SKM-1 (cell line): ENCODE data around the gene ZCWPW1.
"Not testable (repeated sequence)": the region's sequence is repeated elsewhere in the genome, so short reads cannot be mapped to it uniquely, and the experiment has no call there.

Experiments
- DNase-seq: peaks from one replicate; lab custom pipeline; 2025; ENCODE audit not compliant: unreplicated experiment; lab: John Stamatoyannopoulos, UW

Gene ZCWPW1

DNA sequence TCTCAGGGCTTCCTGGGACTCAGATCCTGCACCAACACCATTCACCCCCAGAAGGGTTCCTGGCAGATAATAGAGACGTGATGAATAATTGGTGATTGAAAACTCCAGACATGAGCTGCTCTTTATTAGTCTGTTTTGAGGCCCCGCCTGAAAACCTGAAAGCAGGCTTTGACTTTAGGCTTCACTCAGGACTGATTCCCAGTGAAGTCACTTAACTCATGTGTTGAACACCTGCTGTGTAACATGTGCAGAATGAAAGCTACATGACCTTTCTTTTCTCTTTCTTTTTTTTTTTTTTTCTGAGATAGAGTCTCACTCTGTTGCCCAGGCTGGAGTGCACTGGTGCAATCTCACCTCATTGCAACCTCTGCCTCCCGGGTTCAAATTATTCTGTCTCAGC, 26.7 kb upstream of the ZCWPW1 start:
- DNase-seq, result no peak

DNA sequence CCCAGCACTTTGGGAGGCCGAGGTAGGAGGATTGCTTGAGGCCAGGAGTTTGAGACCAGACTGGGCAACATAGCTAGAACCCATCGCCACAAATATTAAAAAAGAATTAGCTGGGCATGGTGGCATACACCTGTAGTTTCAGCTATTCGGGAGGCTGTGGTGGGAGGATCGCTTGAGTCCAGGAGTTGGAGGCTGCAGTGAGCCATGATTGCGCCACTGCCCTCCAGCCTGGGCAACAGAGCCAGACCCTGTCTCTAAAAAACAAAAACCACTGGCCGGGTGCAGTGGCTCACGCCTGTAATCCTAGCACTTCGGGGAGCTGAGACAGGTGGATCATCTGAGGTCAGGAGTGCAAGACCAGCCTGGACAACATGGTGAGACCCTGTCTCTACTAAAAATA, 25.4 kb upstream of the ZCWPW1 start:
- DNase-seq, result not testable (repeated sequence)

DNA sequence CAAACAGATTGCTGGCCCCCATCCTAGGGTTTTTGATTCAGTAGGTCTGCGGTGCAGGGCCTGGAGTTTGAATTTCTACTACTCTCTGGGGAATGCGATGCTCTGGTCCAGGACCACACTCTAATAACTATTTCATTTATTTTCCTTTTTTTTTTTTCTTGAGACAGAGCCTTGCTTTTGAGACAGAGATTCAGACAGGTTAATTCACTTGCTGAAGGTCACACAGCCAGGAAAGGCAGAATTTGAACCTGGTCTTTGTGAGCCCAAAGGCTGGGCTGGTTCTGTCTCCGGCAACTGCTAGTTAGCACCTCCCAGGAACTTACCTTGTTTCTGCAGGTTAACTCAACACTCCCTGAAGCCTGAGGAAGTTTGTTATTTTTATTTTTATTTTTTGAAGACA, 24.0 kb upstream of the ZCWPW1 start:
- DNase-seq, result no peak

DNA sequence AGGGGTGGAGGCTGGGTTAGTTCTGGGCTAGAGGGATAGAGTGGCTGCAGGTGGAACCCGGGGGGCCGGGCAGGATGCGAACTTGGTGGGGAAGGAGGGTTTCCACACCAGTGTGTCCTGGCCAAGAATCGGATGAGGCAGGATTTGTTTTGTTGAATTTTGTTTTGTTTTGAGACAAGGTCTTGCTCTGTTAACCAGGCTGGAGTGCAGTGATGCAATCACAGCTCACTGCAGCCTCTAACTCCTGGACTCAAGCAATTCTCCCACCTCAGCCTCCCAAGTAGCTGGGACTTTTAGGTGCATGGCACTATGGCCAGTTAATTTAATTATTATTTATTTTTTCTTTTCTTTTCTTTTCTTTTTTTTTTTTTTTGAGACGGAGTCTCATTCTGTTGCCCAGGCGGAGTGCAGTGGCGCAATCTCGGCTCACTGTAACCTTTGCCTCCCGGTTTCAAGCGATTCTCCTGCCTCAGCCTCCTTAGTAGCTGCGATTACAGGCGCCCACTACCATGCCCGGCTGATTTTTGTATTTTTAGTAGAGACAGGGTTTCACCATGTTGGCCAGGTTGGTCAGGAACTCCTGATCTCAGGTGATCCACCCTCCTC, 20.8 kb upstream of the ZCWPW1 start:
- no peak for DNase-seq

DNA sequence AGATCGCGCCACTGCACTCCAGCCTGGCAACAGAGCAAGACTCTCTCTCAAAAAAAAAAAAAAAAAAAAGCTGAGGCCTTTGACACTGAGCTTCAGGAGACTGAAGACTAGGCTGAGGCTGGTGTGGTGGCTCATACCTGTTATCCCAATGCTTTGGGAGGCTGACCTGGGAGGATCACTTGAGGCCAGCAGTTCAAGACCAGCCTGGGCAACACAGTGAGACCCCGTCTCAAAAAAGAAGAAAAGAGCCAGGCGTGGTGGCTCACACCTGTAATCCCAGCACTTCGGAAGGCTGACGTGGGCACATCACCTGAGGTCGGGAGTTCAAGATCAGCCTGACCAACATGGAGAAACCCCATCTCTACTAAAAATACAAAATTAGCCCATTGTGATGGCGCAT, 18.9 kb upstream of the ZCWPW1 start:
- DNase-seq, result not testable (repeated sequence)

DNA sequence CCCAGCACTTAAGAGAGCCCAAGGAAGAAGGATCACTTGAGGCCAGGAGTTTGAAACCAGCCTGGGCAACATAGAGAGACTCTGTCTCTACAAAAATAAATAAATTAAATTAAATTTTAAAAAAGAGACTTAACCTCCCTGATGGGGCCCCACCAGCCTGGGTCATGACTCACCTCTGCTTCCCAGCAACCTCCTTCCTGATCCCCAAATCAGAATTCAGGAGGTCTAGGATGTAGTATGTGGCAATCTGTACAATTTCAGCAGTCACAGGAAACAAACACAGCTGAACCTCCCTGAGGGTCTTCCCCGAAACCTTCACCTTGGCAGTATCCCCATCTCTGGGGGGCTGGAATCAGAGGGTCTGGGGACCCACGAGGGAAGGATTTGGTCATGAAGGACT, 17.5 kb upstream of the ZCWPW1 start:
- no peak for DNase-seq

DNA sequence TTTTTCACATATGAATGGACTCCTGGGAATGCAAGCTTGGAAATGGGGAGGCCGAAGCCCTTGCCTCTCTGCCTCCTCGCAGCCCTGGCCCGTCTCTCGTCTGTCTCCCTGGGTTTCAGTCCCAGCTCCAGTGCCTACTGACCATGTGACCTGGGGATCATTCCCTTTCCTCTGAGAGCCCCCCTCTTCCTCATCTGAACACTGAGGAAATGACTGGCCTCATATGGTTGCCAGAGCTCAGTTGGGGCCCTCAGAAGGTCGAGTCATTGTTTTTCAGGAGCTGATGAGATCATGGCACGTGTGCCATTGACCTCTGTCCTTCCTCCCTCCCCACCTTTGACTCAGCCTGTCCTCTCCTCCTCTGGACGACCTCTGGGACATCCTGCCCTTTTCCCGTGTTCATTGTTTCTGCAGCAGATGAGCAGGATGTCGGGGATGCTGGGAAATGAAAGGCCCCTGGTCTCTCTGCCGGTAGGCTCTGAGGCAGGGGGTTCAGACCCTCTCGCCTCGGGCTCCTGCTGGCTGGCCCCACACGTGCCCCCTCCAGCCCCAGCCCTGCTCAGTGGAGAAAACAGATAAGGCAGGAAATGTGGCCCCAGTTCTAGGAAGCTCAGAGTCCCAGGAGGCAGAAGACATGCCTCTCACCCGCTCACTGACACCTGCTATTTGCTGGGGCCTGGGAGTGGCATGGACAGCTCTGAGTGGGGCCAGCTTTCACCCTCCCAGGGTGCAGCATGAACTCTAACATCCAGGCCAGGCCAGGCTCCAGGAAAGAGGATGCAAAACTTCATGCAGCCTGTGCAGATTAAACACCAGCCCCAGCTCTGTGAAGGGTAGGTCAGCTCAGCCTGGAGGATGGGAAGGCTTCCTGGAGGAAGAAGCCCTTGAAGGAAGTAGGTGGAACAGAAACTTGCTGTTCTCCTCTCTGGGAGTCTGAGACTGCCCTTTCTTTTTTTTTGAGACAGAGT, 16.1 kb upstream of the ZCWPW1 start:
- DNase-seq, result no peak

DNA sequence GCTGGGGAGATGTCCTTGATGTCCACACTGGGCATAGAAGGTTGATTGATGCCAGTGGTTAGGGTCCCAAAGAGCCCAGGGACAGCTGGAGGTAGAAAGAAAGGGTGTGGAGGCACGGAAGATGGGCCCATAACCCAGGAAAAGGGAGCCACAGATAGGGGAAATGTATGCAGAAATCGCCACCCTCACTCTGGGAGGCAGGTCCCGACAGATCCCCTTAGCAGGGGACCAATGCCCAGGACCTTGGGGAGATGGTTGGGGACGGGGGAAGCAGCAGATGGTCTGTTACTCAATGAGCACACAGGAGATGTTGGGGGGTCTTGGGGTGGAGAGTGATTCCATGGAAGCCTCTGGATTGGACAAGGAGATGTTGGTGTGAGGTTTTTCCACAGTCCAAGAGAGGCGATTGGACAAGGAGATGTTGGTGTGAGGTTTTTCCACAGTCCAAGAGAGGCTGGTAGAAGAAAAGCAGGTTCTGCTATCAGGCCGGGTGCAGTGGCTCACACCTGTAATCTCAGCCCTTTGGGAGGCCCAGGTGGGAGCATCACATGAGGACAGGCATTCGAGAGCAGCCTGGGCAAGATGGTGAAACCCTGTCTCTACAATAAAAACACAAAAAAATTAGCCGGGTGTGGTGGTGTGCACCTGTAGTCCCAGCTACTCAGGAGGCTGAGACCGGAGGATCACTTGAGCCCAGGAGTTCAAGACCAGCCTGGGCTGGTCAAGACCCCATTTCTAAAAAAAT, 14.8 kb upstream of the ZCWPW1 start:
- no peak for DNase-seq

DNA sequence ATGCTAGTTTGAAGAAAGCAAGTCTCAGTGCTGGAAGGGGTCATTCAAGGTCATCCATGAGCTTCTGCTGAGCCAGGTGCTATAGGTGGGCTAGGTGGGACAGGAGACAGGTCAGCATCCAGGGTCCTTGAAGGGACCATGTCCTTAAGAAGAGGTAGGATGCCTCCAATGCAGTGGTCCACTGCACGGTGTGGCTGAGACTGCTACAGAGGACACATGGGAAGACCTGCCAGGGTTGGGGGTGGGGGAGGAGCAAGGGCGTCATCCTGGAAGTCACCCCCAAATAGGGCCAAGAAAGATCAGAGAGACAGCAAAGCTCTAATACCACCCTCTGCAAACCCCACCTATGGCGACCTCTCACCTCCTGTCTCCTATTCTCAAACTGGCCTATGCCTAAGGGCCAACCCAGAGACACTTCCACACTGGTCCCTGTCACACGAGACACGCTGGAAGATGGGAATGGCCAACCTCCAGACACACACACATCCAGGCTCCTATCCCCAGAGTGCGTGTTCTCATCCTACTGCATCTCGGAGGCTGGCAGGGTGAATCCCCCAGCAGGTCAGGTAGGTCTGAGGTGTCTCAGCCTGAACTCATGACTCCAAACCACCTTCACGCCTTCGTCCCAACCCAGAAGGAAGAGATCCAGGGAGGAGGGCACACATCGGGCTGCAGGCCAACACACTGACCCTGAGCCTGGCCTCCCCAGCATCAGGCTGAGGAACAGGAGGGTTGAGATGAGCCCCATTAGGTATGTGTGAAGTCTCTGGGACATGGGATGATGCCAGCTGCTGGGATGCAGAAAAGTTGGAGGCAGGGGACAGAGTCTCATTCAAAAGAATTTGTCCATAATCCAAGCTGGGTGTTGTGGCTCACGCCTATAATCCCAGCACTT, 13.4 kb upstream of the ZCWPW1 start:
- no peak for DNase-seq

DNA sequence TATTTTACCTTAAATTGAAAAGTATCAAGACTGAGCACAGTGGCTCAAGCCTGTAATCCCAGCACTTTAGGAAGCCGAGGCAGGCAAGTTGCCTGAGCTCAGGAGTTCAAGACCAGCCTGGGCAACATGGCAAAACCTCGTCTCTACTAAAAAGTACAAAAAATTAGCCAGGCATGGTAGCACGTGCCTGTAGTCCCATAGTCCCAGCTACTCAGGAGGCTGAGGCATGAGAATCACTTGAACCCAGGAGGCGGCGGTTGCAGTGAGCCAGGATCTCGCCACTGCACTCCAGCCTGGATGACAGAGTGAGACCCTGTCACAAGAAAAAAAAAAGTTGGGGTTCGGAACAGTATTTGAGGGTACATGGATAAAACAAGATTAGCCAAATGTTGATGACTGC, 10.7 kb upstream of the ZCWPW1 start:
- DNase-seq, result not testable (repeated sequence)

DNA sequence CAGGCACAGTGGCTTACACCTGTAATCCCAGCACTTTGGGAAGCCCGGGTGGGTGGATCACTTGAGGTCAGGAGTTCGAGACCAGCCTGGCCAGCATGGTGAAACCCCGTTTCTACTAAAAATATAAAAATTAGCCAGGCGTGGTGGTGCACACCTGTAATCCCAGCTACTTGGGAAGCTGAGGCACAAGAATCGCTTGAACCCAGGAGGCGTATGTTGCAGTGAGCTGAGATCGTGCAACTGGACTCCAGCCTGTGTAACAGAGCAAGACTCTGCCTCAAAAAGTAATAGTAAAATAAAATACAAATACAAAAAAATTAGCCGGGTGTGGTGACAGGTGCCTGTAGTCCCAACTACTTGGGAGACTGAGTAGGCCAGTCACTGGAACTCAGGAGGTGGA, 10.2 kb upstream of the ZCWPW1 start:
- not testable (repeated sequence) for DNase-seq

DNA sequence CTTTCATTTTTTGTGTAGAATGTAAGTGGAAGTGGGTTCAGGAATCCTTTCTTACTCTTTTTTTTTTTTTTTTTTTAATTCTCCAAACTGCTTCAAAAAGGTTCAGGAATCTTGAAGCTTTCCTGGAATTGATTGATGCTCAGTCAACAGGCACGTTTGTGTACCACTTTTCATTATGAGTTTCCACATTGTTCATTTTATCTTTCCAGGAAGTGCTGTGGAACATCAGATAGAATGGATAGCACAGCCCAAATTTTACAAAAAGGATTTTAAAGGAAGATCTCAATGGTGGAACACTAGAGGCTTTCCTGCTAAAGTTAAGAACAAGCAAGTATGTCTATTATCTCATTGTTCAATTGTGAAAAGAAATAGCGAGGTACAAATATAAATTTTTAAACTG, 9.7 kb upstream of the ZCWPW1 start:
- DNase-seq, result no peak

DNA sequence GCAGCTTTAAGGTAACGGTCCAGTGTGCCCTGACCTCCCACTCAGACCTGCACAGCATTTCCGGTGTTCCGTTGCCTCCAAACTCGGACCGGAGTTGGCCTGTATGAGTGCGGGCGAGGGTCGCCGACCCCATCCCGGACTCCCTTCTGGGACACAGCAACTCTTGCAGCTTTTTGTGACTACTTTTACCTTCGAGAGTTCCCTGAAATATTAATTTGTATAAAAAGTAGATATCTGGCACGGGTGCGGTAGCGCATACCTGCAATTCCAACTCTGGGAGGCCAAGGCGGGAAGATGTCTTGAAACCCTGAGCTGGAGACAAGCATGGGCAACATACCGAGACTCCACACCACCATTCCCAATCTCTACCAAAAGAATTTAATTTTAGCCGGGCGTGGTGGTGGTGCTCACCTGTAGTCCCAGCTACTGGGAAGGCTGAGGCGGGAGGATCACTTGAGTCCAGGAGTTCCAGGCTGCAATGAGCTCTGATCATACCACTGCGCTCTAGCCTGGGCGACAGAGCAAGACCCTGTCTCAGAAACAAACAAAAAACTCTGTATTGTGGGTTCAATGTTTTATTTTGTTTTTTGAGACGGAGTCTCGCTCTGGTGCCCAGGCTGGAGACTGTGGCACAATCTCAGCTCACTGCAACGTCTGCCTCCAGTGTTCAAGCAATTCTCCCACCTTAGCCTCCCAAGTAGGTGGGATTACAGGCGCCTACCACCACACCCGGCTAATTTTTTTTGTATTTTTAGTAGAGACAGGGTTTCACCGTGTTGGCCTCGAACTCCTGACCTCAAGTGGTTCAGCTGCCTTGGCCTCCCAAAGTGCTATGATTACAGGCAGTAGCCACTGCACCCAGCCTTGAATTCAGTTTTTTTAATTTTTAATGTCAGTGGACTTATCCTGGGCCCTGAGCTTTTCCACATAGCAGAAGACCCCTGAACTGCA, 8.9 kb upstream of the ZCWPW1 start:
- DNase-seq, result no peak

DNA sequence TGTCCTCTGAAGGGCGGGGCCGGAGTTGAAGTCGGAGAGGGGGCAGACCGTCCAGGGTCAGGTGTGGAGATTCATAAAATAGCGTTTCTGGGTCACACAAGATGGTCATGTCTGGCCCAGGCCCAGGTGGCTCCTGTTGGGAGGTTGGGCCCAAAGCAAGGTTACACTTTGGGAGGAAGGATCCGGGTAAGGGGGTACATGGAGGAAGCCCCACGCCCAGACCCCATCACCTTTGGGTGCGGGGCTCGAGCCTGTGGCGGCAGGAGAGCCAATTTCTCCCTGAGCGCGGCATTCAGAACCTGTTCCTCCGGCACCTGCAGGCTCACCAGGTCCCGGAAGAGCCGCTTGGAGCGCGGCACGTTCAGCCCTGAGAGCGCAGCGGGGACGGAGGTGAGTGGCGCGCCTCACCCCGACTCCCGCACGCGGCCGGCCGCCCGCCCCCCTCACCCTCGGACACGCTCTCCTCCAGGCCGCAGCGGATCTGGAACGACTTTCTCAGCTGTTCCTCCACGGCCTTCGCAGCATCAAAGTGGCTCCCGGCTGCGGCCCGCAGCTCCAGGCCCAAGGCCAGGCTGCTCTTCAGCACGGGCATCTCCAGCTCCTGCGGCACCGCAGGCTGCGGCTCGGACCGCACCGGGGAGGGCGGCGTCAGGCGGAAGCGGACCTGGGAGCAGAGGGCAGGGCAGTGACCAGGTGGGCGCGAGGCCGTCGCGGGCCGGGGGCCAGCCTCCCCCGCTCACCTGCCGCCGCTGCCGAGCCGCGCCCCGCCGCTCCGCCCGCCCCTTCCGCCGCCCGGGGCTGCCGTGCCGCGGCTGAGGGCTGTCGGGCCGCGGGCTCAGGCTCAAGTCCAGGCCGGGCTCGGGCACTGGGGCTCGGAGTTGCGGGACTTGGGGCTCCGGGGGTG, 7.2 kb upstream of the ZCWPW1 start:
- DNase-seq, result no peak

DNA sequence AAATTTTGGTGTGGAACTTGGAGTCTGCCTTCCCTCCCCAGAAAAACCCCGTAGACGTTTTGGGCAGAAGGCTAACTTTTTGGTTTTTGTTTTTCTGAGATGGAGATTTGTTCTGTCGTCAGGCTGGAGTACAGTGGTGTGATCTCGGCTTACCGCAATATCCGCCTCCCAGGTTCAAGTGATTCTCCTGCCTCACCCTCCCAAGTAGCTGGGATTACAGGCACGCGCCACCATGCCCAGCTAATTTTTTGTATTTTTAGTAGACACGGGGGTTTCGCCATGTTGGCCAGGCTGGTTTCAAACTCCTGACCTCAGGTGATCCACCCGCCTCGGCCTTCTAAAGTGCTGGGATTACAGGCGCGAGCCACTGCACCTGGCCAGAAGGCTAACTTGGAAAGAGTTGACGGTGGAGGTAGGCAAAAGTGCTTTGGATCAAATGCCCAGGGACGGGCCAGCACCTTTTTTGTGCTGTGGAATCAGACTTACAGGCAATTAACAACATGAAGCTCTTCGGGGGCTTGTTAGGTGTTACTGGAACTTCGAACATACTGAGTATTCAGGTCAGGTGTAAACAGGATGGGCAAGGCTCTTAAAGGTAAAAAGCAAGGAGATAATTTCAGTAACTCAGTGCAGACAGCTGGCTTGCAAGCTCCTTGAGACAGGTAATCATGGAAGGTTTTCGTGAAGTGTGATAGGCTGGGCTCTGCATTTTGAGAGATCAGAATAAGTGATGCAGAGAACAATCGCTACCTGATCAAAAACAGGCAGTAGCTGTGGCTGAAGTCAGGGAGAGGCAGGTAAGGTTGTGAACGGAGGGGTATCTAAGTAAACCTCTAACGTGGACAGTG, 6.0 kb upstream of the ZCWPW1 start:
- DNase-seq, result no peak

DNA sequence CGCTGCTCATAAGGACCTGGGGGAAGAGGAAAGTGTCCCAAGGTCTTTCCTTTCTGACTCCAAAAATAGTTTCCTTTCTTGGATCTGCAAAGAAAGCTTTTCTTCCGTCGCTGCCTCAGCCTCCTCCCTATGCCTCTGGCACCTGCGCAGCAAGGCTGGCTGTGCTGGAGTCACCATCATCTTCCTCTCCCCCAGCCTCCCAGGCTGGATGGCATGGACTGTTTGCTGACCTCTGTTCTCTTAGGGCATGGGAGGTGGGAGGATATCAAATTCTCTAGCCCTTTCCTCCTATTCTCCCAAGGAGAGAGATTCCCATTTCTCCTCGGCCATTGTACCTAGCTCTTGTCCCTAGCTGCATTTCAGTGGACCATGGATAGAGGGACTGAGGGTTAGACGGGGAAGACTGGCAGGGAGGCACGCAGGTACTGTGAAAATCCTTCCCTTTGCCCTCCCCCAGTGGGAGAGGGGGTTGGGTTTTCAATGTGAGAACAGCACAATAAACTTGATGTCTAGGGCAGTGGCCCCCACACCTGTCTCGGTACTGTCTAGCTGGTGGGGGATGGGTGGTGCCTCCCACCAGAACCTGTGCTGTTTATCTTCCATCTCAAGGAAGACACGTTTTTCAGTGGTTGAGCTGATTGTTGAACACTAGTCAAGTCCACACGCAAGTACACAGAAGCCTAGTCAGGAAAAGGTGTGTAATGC, 5.2 kb upstream of the ZCWPW1 start:
- DNase-seq, result no peak

DNA sequence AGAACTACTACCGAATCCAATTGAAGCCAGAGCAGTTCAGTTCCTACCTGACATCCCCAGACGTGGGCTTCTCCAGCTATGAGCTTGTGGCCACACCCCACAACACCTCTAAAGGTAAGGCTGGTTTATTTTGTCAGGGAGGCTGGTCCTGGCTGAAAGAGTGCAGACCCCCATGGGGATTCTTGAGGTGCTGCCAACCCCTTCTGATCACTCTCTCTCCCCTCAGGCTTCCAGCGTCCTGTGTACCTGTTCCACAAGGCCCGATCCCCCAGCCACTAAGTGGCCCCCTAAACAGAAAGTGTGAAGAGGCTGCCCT, 4.7 kb upstream of the ZCWPW1 start:
- no peak for DNase-seq
